ENCODE results near the gene HERC4. TPM values are rescaled to one million over a fixed set of nuclear protein-coding genes. Genes with fewer than 3 reads are reported as not detected.

The HERC4 gene
- total and polyA plus RNA-seq, 9 of the 15 experiments (the other 6 are each of a cell fraction or from before 2014, with no cell fraction given) = 12.5 to 33.5 (median 22.8) TPM

DNA sequence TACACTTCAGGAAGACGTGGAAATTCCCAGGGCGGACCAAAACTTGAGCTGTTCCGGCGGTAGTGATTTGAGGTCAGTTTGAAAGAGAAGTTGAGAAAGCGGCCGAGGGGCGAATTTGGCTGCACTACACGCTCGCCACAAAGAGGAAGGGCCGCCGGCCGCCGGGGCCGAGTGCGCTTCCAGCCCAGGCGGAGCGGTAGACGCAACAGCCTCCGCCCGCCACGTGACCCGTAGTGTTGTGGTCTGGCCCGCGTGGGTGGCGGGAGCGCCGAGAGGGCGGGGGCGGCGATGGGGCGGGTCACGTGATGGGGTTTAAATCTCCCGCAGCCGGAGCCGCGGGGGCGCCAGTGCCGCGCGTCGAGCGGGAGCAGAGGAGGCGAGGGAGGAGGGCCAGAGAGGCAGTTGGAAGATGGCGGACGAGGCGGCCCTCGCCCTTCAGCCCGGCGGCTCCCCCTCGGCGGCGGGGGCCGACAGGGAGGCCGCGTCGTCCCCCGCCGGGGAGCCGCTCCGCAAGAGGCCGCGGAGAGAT, 190.7 kb downstream of the HERC4 start, which contains the start of gene SIRT1 (continued):
- TF ChIP-seq, protein P1, sequence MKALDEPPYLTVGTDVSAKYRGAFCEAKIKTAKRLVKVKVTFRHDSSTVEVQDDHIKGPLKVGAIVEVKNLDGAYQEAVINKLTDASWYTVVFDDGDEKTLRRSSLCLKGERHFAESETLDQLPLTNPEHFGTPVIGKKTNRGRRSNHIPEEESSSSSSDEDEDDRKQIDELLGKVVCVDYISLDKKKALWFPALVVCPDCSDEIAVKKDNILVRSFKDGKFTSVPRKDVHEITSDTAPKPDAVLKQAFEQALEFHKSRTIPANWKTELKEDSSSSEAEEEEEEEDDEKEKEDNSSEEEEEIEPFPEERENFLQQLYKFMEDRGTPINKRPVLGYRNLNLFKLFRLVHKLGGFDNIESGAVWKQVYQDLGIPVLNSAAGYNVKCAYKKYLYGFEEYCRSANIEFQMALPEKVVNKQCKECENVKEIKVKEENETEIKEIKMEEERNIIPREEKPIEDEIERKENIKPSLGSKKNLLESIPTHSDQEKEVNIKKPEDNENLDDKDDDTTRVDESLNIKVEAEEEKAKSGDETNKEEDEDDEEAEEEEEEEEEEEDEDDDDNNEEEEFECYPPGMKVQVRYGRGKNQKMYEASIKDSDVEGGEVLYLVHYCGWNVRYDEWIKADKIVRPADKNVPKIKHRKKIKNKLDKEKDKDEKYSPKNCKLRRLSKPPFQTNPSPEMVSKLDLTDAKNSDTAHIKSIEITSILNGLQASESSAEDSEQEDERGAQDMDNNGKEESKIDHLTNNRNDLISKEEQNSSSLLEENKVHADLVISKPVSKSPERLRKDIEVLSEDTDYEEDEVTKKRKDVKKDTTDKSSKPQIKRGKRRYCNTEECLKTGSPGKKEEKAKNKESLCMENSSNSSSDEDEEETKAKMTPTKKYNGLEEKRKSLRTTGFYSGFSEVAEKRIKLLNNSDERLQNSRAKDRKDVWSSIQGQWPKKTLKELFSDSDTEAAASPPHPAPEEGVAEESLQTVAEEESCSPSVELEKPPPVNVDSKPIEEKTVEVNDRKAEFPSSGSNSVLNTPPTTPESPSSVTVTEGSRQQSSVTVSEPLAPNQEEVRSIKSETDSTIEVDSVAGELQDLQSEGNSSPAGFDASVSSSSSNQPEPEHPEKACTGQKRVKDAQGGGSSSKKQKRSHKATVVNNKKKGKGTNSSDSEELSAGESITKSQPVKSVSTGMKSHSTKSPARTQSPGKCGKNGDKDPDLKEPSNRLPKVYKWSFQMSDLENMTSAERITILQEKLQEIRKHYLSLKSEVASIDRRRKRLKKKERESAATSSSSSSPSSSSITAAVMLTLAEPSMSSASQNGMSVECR (CRISPR knock-in tag; IDR thresholded peaks at IDR 0.05) = peak; percentile 88
- TF ChIP-seq HMG20A (CRISPR knock-in tag; conservative IDR thresholded peaks at IDR 0.05) (no peak), GTF2F1 (IDR thresholded peaks at IDR 0.05; ENCODE audit: low read depth, low read length) (peak; percentile 89), NRF1 (conservative IDR thresholded peaks at IDR 0.05 in 1 of 2, IDR thresholded peaks at IDR 0.05 in 1 of 2) (no peak), JUN (IDR thresholded peaks at IDR 0.05; ENCODE audit: borderline replicate concordance, low read depth, low read length) (peak; percentile 59; the same call in 1 of the 2 replicates), JUN (CRISPR knock-in tag; IDR thresholded peaks at IDR 0.05; ENCODE audit: borderline replicate concordance) (no peak), POLR2AphosphoS5 (IDR thresholded peaks at IDR 0.05; ENCODE audit: control insufficient read depth, insufficient read depth, low read depth, low read length) (peak; percentile 93), TAF9B (IDR thresholded peaks at IDR 0.05; ENCODE audit: partially characterized antibody) (peak; percentile 89), CREM (IDR thresholded peaks at IDR 0.05; ENCODE audit: low read depth) (peak; percentile 83), PHF21A (IDR thresholded peaks at IDR 0.05; ENCODE audit: borderline replicate concordance, low read depth) (peak; percentile 76; the same call in 1 of the 2 replicates), ARNT (IDR thresholded peaks at IDR 0.05) (peak in 1 of 2 experiments; percentile 26; a peak in 1 of 4 replicates), NR4A1 (CRISPR knock-in tag; IDR thresholded peaks at IDR 0.05) (no peak; the same call in 1 of the 2 replicates), NR4A1 (tag; IDR thresholded peaks at IDR 0.05) (no peak), CBX3 (IDR thresholded peaks at IDR 0.05; ENCODE audit: borderline replicate concordance in 1 of 2, low read length in 2 of 2) (peak in 1 of 2 experiments; percentile 78; a peak in 1 of 3 replicates)
- TF ChIP-seq, protein P2, sequence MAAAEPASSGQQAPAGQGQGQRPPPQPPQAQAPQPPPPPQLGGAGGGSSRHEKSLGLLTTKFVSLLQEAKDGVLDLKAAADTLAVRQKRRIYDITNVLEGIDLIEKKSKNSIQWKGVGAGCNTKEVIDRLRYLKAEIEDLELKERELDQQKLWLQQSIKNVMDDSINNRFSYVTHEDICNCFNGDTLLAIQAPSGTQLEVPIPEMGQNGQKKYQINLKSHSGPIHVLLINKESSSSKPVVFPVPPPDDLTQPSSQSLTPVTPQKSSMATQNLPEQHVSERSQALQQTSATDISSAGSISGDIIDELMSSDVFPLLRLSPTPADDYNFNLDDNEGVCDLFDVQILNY (CRISPR knock-in tag; IDR thresholded peaks at IDR 0.05) = peak; percentile 72; the same call in 1 of the 2 replicates
- TF ChIP-seq, protein P3, sequence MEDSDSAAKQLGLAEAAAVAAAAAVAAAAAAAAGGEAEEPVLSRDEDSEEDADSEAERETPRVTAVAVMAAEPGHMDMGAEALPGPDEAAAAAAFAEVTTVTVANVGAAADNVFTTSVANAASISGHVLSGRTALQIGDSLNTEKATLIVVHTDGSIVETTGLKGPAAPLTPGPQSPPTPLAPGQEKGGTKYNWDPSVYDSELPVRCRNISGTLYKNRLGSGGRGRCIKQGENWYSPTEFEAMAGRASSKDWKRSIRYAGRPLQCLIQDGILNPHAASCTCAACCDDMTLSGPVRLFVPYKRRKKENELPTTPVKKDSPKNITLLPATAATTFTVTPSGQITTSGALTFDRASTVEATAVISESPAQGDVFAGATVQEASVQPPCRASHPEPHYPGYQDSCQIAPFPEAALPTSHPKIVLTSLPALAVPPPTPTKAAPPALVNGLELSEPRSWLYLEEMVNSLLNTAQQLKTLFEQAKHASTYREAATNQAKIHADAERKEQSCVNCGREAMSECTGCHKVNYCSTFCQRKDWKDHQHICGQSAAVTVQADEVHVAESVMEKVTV (CRISPR knock-in tag; IDR thresholded peaks at IDR 0.05) = no peak
- TF ChIP-seq, protein P4, sequence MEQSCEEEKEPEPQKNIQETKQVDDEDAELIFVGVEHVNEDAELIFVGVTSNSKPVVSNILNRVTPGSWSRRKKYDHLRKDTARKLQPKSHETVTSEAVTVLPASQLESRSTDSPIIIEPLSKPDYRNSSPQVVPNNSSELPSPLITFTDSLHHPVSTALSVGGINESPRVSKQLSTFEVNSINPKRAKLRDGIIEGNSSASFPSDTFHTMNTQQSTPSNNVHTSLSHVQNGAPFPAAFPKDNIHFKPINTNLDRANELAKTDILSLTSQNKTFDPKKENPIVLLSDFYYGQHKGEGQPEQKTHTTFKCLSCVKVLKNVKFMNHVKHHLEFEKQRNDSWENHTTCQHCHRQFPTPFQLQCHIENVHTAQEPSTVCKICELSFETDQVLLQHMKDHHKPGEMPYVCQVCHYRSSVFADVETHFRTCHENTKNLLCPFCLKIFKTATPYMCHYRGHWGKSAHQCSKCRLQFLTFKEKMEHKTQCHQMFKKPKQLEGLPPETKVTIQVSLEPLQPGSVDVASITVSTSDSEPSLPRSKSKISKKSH (CRISPR knock-in tag; IDR thresholded peaks at IDR 0.05) = no peak
- TF ChIP-seq, protein P5, sequence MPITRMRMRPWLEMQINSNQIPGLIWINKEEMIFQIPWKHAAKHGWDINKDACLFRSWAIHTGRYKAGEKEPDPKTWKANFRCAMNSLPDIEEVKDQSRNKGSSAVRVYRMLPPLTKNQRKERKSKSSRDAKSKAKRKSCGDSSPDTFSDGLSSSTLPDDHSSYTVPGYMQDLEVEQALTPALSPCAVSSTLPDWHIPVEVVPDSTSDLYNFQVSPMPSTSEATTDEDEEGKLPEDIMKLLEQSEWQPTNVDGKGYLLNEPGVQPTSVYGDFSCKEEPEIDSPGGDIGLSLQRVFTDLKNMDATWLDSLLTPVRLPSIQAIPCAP (CRISPR knock-in tag; IDR thresholded peaks at IDR 0.05; ENCODE audit: borderline replicate concordance) = no peak
